ENCODE measurements around the gene SLC4A5.

Gene SLC4A5

GRCh38 chr2:74278176-74278575 is 65.0 kb downstream of the SLC4A5 start:
- DNase-seq (ENCODE audit: low read depth in 2 of 2), result no peak

- DNase-seq (ENCODE audit: low read depth in 2 of 2), result no peak
Observed at GRCh38 chr2:74275228-74275627, 68.0 kb downstream of the SLC4A5 start.

GRCh38 chr2:74269667-74270066 is 73.5 kb downstream of the SLC4A5 start:
- no peak for DNase-seq (ENCODE audit: low read depth in 2 of 2)

- peak; percentile 14 to 28 for DNase-seq (ENCODE audit: low read depth in 2 of 2)
Observed at GRCh38 chr2:74267068-74267467, 76.1 kb downstream of the SLC4A5 start.

- DNase-seq (ENCODE audit: low read depth in 2 of 2), result no peak
Observed at GRCh38 chr2:74264281-74264680, 78.9 kb downstream of the SLC4A5 start.

GRCh38 chr2:74262681-74263080 is 80.5 kb downstream of the SLC4A5 start:
- DNase-seq (ENCODE audit: low read depth in 2 of 2), result no peak

GRCh38 chr2:74261204-74261864 is 81.9 kb downstream of the SLC4A5 start:
- no peak for DNase-seq (ENCODE audit: low read depth in 2 of 2)

GRCh38 chr2:74260495-74260894 is 82.7 kb downstream of the SLC4A5 start:
- no peak for DNase-seq (ENCODE audit: low read depth in 2 of 2)

- no peak for DNase-seq (ENCODE audit: low read depth in 2 of 2)
Observed at GRCh38 chr2:74259733-74260132, 83.5 kb downstream of the SLC4A5 start.

- DNase-seq (ENCODE audit: low read depth in 2 of 2), result no peak
Observed at GRCh38 chr2:74259191-74259590, 84.0 kb downstream of the SLC4A5 start.

- no peak for DNase-seq (ENCODE audit: low read depth in 2 of 2)
Observed at GRCh38 chr2:74255660-74256213, 87.5 kb downstream of the SLC4A5 start.

- DNase-seq (ENCODE audit: low read depth in 2 of 2), result no peak
Observed at GRCh38 chr2:74253971-74254310, 89.3 kb downstream of the SLC4A5 start.

- no peak for DNase-seq (ENCODE audit: low read depth in 2 of 2)
Observed at GRCh38 chr2:74253306-74253970, 89.8 kb downstream of the SLC4A5 start.

- no peak for DNase-seq (ENCODE audit: low read depth in 2 of 2)
Observed at GRCh38 chr2:74252862-74253261, 90.4 kb downstream of the SLC4A5 start.

- no peak for DNase-seq (ENCODE audit: low read depth in 2 of 2)
Observed at GRCh38 chr2:74252036-74252435, 91.2 kb downstream of the SLC4A5 start.

- peak; percentile 21 to 22 for DNase-seq (ENCODE audit: low read depth in 2 of 2)
Observed at GRCh38 chr2:74250189-74250631, 93.0 kb downstream of the SLC4A5 start.

GRCh38 chr2:74249406-74250122 is 93.7 kb downstream of the SLC4A5 start:
- no peak for DNase-seq (ENCODE audit: low read depth in 2 of 2)

GRCh38 chr2:74246496-74247195 is 96.6 kb downstream of the SLC4A5 start:
- no peak for DNase-seq (ENCODE audit: low read depth in 2 of 2)

GRCh38 chr2:74244286-74244685 is 98.9 kb downstream of the SLC4A5 start:
- DNase-seq (ENCODE audit: low read depth in 2 of 2), result no peak

GRCh38 chr2:74242354-74243071 is 100.7 kb downstream of the SLC4A5 start:
- DNase-seq (ENCODE audit: low read depth in 2 of 2), result no peak

- no peak for DNase-seq (ENCODE audit: low read depth in 2 of 2)
Observed at GRCh38 chr2:74239346-74239745, 103.9 kb downstream of the SLC4A5 start.

Data from stimulated activated CD8-positive, alpha-beta memory T cell treated with anti-CD3 and anti-CD28 coated beads, Interleukin-15, amount 100 ng/mL, for 48 hours (primary cell).